ENCODE measurements around the gene NMRK2.

GRCh38 chr19:3990815-3991117, 57.9 kb downstream of the NMRK2 start:
- TF ChIP-seq EP300 (IDR thresholded peaks at IDR 0.05; ENCODE audit: borderline replicate concordance) (no peak), ZBTB7A (IDR thresholded peaks at IDR 0.05; ENCODE audit: low read depth) (no peak)

Measured in Ishikawa (cell line).